Gastroesophageal sphincter (tissue), 4 donors: ENCODE results near the gene ETV3L. TPM values are rescaled to one million over a fixed set of nuclear protein-coding genes. Genes with fewer than 3 reads are reported as not detected.
"Not testable (repeated sequence)": the region's sequence is repeated elsewhere in the genome, so short reads cannot be mapped to it uniquely, and the experiment has no call there.

ENCODE experiments used
- ATAC-seq: fragments of 150-250 bp; one replicate; pipeline ENCODE4 v1.9.1; 2016; ENCODE audit warnings: mild to moderate bottlenecking, moderate library complexity
- H3K27ac ChIP-seq, 4 donors: fragments of 200-600 bp; sonication (generic) in 3 of 4; 1 replicate in 3 of 4; 2 replicates in 1 of 4; pipeline ENCODE4 v1.5.1; 2016 to 2019
- H3K27me3 ChIP-seq: fragments of 200-600 bp; sonication (generic); one replicate; pipeline ENCODE4 v1.5.1; 2019
- H3K36me3 ChIP-seq, 2 donors: fragments of 200-600 bp; sonication (generic); one replicate each; pipeline ENCODE4 v1.5.1; 2019; ENCODE audit warnings: control low read depth in 1 of 2
- H3K4me1 ChIP-seq, 3 donors: fragments of 200-600 bp; sonication (generic); 1 replicate in 2 of 3; 2 replicates in 1 of 3; pipeline ENCODE4 v1.5.1; 2016 to 2019; ENCODE audit warnings: control low read depth in 2 of 3
- H3K4me3 ChIP-seq, 2 donors: fragments of 200-600 bp; sonication (generic); one replicate each; pipeline ENCODE4 v1.5.1; 2019; ENCODE audit warnings: mild to moderate bottlenecking in 1 of 2, moderate library complexity in 1 of 2
- H3K9me3 ChIP-seq, 3 donors: fragments of 200-600 bp; sonication (generic); one replicate each; pipeline ENCODE4 v1.5.1; 2017 to 2019; ENCODE audit warnings: control low read depth in 2 of 3
- EP300 ChIP-seq: sonication (generic); formaldehyde crosslinking; IDR thresholded peaks from one replicate; pipeline ENCODE4 v1.6.1; 2017; ENCODE audit warnings: antibody characterized with exemption, mild to moderate bottlenecking
- POLR2A ChIP-seq, 2 donors: fragments of 450-650 bp; IDR thresholded peaks; one replicate each; pipeline ENCODE4 v1.6.1; 2017; ENCODE audit warnings: antibody characterized with exemption in 2 of 2, mild to moderate bottlenecking in 2 of 2, moderate library complexity in 1 of 2
- POLR2AphosphoS5 ChIP-seq: sonication (generic); formaldehyde crosslinking; IDR thresholded peaks from one replicate; pipeline ENCODE4 v1.6.1; 2017; ENCODE audit warnings: antibody characterized with exemption
- WGBS, 2 donors: methylation state at CpG; one replicate each; pipeline ENCODE4 v1.1.5; 2018; ENCODE audit warnings: low coverage in 1 of 2; 5-methylcytosine and 5-hydroxymethylcytosine counted together
- total RNA-seq, 4 donors: library from RNA; depleted of rRNA; stranded (reverse); fragments of >200 nt; gene quantifications; one replicate each; pipeline ENCODE4 v1.1.0, GENCODE V29; 2016
- TF ChIP-seq, protein P1 (sequence below), 4 experiments: fragments of 200-600 bp in 2 of 4; fragments of 450-650 bp in 2 of 4; sonication (generic) in 1 of 4; IDR thresholded peaks; one replicate each; pipeline ENCODE4 v1.5.1; 2017 to 2019; ENCODE audit warnings: antibody characterized with exemption in 4 of 4, mild to moderate bottlenecking in 2 of 4, moderate library complexity in 2 of 4

The ETV3L gene
- total RNA-seq, 4 donors from 2014 or later = not detected

DNA sequence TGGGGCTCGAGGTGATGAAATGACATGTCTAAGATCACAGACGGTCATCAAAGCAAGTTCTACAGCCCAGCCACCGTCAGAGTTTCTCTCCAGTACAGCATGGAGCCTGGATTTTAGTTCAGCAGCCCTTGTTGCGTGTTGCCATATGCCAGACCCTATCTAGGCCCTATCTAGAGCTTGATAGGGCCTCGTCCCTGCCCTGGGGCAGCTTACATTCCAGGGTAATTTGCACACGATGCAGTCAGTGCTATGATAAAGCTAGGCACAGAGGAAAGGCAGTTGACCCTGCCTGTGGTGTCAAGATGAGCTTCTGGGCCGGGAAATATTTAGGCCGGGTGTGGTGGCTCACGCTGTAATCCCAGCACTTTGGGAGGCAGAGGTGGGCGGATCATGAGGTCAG, 18.9 kb downstream of the ETV3L start:
- Histone ChIP-seq H3K4me1 (no peaks in the 10 kb centered on the region), H3K9me3 (no peaks in the 10 kb centered on the region), H3K27me3 (no peaks in the 10 kb centered on the region), H3K4me3 (no peak overlapping the region), H3K36me3 (no peaks in the 10 kb centered on the region), H3K27ac (no peak overlapping the region)
- WGBS, 2 donors = 96% methylated on average over 3 of the region's 10 CpGs; no CpG with 5 or more reads in 1 of the 2 donors
- no peak for ATAC-seq
- TF ChIP-seq POLR2AphosphoS5 = no peak
- no peak for TF ChIP-seq EP300
- no peak for TF ChIP-seq POLR2A (IDR thresholded peaks at IDR 0.05)
- TF ChIP-seq, protein P1, sequence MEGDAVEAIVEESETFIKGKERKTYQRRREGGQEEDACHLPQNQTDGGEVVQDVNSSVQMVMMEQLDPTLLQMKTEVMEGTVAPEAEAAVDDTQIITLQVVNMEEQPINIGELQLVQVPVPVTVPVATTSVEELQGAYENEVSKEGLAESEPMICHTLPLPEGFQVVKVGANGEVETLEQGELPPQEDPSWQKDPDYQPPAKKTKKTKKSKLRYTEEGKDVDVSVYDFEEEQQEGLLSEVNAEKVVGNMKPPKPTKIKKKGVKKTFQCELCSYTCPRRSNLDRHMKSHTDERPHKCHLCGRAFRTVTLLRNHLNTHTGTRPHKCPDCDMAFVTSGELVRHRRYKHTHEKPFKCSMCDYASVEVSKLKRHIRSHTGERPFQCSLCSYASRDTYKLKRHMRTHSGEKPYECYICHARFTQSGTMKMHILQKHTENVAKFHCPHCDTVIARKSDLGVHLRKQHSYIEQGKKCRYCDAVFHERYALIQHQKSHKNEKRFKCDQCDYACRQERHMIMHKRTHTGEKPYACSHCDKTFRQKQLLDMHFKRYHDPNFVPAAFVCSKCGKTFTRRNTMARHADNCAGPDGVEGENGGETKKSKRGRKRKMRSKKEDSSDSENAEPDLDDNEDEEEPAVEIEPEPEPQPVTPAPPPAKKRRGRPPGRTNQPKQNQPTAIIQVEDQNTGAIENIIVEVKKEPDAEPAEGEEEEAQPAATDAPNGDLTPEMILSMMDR (IDR thresholded peaks at IDR 0.05) = no peak

DNA sequence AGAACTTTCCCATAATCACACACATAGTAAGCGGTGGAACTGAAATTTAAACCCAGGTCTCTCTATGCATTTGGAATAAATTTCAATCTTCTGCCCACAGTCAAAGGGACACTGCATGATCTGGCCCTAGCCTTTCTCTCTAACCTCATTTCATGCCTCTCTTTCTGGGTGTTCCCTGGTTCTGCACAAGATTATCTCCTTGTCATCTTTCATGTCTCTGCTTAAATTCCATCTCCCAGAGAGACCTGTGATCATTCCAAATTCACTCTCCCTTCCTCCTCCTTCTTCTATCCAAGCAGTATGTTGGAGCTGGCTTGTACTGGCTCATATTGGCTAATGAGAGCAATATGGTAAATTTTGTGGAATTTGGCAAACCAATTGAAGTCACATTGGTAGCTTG, 22.2 kb downstream of the ETV3L start:
- TF ChIP-seq POLR2AphosphoS5 (no peak), EP300 (no peak), POLR2A (IDR thresholded peaks at IDR 0.05) (no peak)
- TF ChIP-seq, protein P1 (IDR thresholded peaks at IDR 0.05) = no peak
- Histone ChIP-seq H3K36me3 (no peaks in the 10 kb centered on the region), H3K4me3 (no peak overlapping the region), H3K27me3 (no peaks in the 10 kb centered on the region), H3K4me1 (peaks cover 0 to 8% (median 0%) of the 10 kb centered on the region in 3 donors), H3K9me3 (no peaks in the 10 kb centered on the region), H3K27ac (no peak overlapping the region)
- no peak for ATAC-seq
- WGBS, 2 donors = 100% methylated on average over 1 of the region's 1 CpG

- peak; percentile 58 for ATAC-seq
- H3K27me3 ChIP-seq = peaks cover 5% of the 10 kb centered on the region
- H3K9me3 ChIP-seq = no peaks in the 10 kb centered on the region
- peak overlapping the region in 1 of 2 donors; percentile 20 for H3K4me3 ChIP-seq
- 0 to 40% methylated on average over 1 to 3 of the region's 35 CpGs for WGBS, 2 donors
- TF ChIP-seq, protein P1 (IDR thresholded peaks at IDR 0.05) = peak; percentile 39 to 86 (median 64)
- no peak for TF ChIP-seq POLR2A (IDR thresholded peaks at IDR 0.05)
- peaks cover 0 to 8% (median 0%) of the 10 kb centered on the region in 3 donors for H3K4me1 ChIP-seq
- no peak overlapping the region for H3K27ac ChIP-seq
- H3K36me3 ChIP-seq = no peaks in the 10 kb centered on the region
These were observed 25.5 kb downstream of the ETV3L start for GRCh38 chr1:157073944-157074685.

DNA sequence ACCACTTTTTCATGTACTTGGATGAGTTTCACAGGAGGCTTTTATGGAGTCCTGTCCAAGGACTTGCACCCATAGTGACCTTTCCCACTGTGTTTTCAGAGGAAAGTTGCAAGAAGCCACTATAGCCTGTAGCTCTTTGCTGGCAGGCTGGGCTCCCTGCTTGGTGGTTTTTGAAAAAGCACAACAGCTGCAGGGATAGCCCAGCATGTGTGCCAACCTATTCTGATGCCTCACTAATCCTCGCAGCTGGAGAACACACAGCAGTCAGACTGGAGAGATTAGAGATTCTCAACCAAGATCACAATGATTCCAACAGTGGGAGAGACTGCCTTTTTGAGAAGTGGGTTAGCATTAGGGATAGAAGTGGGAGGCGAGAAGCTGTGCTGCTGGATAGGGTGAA, 30.0 kb downstream of the ETV3L start:
- 70 to 89% methylated on average over 1 to 2 of the region's 2 CpGs for WGBS, 2 donors
- TF ChIP-seq POLR2A (IDR thresholded peaks at IDR 0.05) = no peak
- TF ChIP-seq POLR2AphosphoS5 = no peak
- TF ChIP-seq, protein P1 (IDR thresholded peaks at IDR 0.05) = no peak
- TF ChIP-seq EP300 = no peak
- H3K4me3 ChIP-seq = no peak overlapping the region
- peaks cover 0 to 8% (median 0%) of the 10 kb centered on the region in 3 donors for H3K4me1 ChIP-seq
- H3K27ac ChIP-seq = no peak overlapping the region
- H3K27me3 ChIP-seq = peaks cover 12% of the 10 kb centered on the region
- no peak for ATAC-seq
- no peaks in the 10 kb centered on the region for H3K9me3 ChIP-seq
- no peaks in the 10 kb centered on the region for H3K36me3 ChIP-seq

DNA sequence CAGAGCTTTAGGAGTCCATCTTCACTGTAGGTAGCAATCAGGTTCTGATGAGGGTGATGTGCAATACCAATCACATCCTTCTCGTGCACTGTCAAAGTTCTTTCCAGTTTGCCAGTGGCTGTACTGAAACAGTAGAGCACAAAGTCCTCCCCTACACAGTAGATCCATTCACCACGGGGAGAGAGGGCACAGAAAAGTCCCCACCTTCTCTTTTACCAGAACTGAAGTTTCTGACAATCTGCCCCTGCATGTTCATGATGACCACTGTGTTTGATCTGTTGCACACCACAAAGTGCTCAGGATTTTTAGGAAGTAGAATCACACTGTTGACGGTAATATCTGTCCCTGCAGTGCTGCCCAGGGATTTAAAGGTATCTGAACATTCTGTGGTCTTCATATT, 40.4 kb downstream of the ETV3L start:
- not testable (repeated sequence) for H3K9me3 ChIP-seq, H3K4me1 ChIP-seq, H3K27me3 ChIP-seq, H3K36me3 ChIP-seq, H3K4me3 ChIP-seq, H3K27ac ChIP-seq, ATAC-seq
- WGBS, 2 donors = 28 to 50% methylated on average over 2 of the region's 3 CpGs
